Spleen (tissue), 11 donors: Measurements from ENCODE around the gene OTULIN. TPM values are rescaled to one million over a fixed set of nuclear protein-coding genes. Genes with fewer than 3 reads are reported as not detected.

Source experiments
- DNase-seq: peaks from one replicate; pipeline ENCODE4 v3.0.0-alpha.2; 2020
- H3K27ac ChIP-seq, 8 donors: fragments of 200-600 bp; sonication (generic) in 7 of 8; 1 replicate in 4 of 8; 2 replicates in 4 of 8; pipeline versions ENCODE4 v1.5.0 to v1.8.0; 2016 to 2021; ENCODE audit warnings: inconsistent platforms in 4 of 8, mild to moderate bottlenecking in 4 of 8, moderate library complexity in 1 of 8
- H3K27me3 ChIP-seq, 7 donors: fragments of 200-600 bp; sonication (generic) in 6 of 7; replicated peaks in 1 of 7; 1 replicate in 4 of 7; 2 replicates in 3 of 7; pipeline versions ENCODE4 v1.5.0 to v1.8.0; 2016 to 2021; ENCODE audit warnings: inconsistent platforms in 3 of 7, mild to moderate bottlenecking in 1 of 7
- H3K36me3 ChIP-seq, 6 donors: fragments of 200-600 bp; sonication (generic) in 5 of 6; 1 replicate in 4 of 6; 2 replicates in 2 of 6; pipeline versions ENCODE4 v1.5.0 to v1.8.0; 2016 to 2021; ENCODE audit warnings: inconsistent platforms in 2 of 6
- H3K4me1 ChIP-seq, 6 donors: fragments of 200-600 bp; sonication (generic) in 5 of 6; 1 replicate in 3 of 6; 2 replicates in 3 of 6; pipeline versions ENCODE4 v1.5.0 to v1.8.0; 2016 to 2021; ENCODE audit warnings: inconsistent platforms in 3 of 6
- H3K4me3 ChIP-seq, 8 donors: fragments of 200-600 bp; sonication (generic) in 7 of 8; 1 replicate in 4 of 8; 2 replicates in 4 of 8; pipeline versions ENCODE4 v1.5.0 to v1.8.0; 2016 to 2021; ENCODE audit warnings: inconsistent platforms in 4 of 8, mild to moderate bottlenecking in 4 of 8, moderate library complexity in 2 of 8
- H3K9me3 ChIP-seq, 8 donors: fragments of 200-600 bp; sonication (generic) in 7 of 8; 1 replicate in 4 of 8; 2 replicates in 4 of 8; pipeline versions ENCODE4 v1.5.0 to v1.8.0; 2016 to 2021; ENCODE audit warnings: inconsistent platforms in 4 of 8
- POLR2A ChIP-seq, 3 donors: fragments of 450-650 bp; IDR thresholded peaks; one replicate each; pipeline ENCODE4 v1.5.1; 2017; ENCODE audit warnings: antibody characterized with exemption in 3 of 3, mild to moderate bottlenecking in 1 of 3
- POLR2AphosphoS5 ChIP-seq, 3 donors: sonication (generic); formaldehyde crosslinking; IDR thresholded peaks; one replicate each; pipeline ENCODE4 v1.5.1; 2017; ENCODE audit warnings: antibody characterized with exemption in 3 of 3
- WGBS, 5 donors: extraction: QIAGEN DNeasy Blood & Tissue Kit in 3 of 5; methylation state at CpG; one replicate each; pipeline versions ENCODE4 v1.1.5 to v1.1.7; 2013 to 2018; 5-methylcytosine and 5-hydroxymethylcytosine counted together
- intact Hi-C: fragments of 100-400 bp; cut with DNase I; formaldehyde crosslinking; loops from one replicate; pipeline ENCODE4 v1.15.0; 2023; ENCODE audit warnings: low total_unique reads
- polyA plus RNA-seq, 3 donors: library from polyadenylated mRNA; stranded (reverse); fragments of 200-250 nt; gene quantifications; one replicate each; pipeline ENCODE4 v1.2.1, GENCODE V29; 2013
- total RNA-seq, 7 donors: library from RNA; depleted of rRNA in 3 of 7; stranded (reverse); fragments of >200 nt in 3 of 7; fragmentation: NEBNext Ultra II Directional in 4 of 7; extraction: Animal tissue kit (Norgen Biotek cat#: 25700) in 4 of 7; gene quantifications; one replicate each; pipeline versions ENCODE4 v1.1.0 to v1.2.1, GENCODE V29; 2016 to 2021
- TF ChIP-seq, protein P1 (sequence below), 11 experiments: fragments of 200-600 bp in 7 of 11; fragments of 450-650 bp in 4 of 11; sonication (generic) in 4 of 11; IDR thresholded peaks in 8 of 11; conservative IDR thresholded peaks in 3 of 11; 1 replicate in 7 of 11; 2 replicates in 4 of 11; pipeline versions ENCODE4 v1.4.0 to v1.8.0; 2016 to 2021; ENCODE audit warnings: antibody characterized with exemption in 11 of 11, inconsistent platforms in 4 of 11, mild to moderate bottlenecking in 1 of 11
- donor health status: healthy with polysubstance abuse.
- donor health status: DM: no; HTN: no; CAD: no; lungs with moderate emphysema.
- donor health status: DM: no; HTN: no; CAD: no.
- donor health status: Bipolar disorder and iron deficiency.
- donor health status: healthy.
- donor health status: DM: no; HTN: no; CAD: no.
- donor health status: DM: yes; HTN: yes; CAD: no.

Gene OTULIN
- total and polyA plus RNA-seq, 10 donors, result 2.7 to 53.7 (median 35.9) TPM

GRCh38 chr5:14702238-14702839, 37.8 kb downstream of the OTULIN start:
- H3K27me3 ChIP-seq, result no peaks in the 10 kb centered on the region
- peaks cover 0 to 100% (median 31%) of the 10 kb centered on the region in 6 donors for H3K36me3 ChIP-seq
- no peak overlapping the region for H3K27ac ChIP-seq
- no peak for DNase-seq
- WGBS, 5 donors, result 76 to 90% (median 81%) methylated on average over 11 of the region's 11 CpGs
- H3K4me1 ChIP-seq, result peaks cover 9 to 53% (median 24%) of the 10 kb centered on the region in 6 donors
- no peak overlapping the region for H3K4me3 ChIP-seq
- intact Hi-C loops, result no loop called here
- TF ChIP-seq POLR2A (IDR thresholded peaks at IDR 0.05) (no peak), POLR2AphosphoS5 (IDR thresholded peaks at IDR 0.05) (no peak)
- TF ChIP-seq, protein P1, sequence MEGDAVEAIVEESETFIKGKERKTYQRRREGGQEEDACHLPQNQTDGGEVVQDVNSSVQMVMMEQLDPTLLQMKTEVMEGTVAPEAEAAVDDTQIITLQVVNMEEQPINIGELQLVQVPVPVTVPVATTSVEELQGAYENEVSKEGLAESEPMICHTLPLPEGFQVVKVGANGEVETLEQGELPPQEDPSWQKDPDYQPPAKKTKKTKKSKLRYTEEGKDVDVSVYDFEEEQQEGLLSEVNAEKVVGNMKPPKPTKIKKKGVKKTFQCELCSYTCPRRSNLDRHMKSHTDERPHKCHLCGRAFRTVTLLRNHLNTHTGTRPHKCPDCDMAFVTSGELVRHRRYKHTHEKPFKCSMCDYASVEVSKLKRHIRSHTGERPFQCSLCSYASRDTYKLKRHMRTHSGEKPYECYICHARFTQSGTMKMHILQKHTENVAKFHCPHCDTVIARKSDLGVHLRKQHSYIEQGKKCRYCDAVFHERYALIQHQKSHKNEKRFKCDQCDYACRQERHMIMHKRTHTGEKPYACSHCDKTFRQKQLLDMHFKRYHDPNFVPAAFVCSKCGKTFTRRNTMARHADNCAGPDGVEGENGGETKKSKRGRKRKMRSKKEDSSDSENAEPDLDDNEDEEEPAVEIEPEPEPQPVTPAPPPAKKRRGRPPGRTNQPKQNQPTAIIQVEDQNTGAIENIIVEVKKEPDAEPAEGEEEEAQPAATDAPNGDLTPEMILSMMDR (IDR thresholded peaks at IDR 0.05 in 8 of 11, conservative IDR thresholded peaks at IDR 0.05 in 3 of 11), result no peak
- H3K9me3 ChIP-seq, result no peaks in the 10 kb centered on the region

GRCh38 chr5:14705556-14705955, 41.0 kb downstream of the OTULIN start:
- 91 to 98% (median 94%) methylated on average over 8 of the region's 8 CpGs for WGBS, 5 donors
- intact Hi-C loops, result no loop called here
- TF ChIP-seq, protein P1 (IDR thresholded peaks at IDR 0.05 in 8 of 11, conservative IDR thresholded peaks at IDR 0.05 in 3 of 11), result no peak
- TF ChIP-seq POLR2AphosphoS5 (IDR thresholded peaks at IDR 0.05), result peak in 1 of 3 donors; percentile 27
- TF ChIP-seq POLR2A (IDR thresholded peaks at IDR 0.05), result no peak
- Histone ChIP-seq H3K4me1 (peaks cover 11 to 65% (median 25%) of the 10 kb centered on the region in 6 donors), H3K36me3 (peaks cover 0 to 100% (median 23%) of the 10 kb centered on the region in 6 donors), H3K4me3 (no peak overlapping the region), H3K9me3 (no peaks in the 10 kb centered on the region), H3K27ac (peak overlapping the region in 5 of 8 donors; percentile 57 to 76 (median 70)), H3K27me3 (no peaks in the 10 kb centered on the region)
- DNase-seq, result no peak

DNA sequence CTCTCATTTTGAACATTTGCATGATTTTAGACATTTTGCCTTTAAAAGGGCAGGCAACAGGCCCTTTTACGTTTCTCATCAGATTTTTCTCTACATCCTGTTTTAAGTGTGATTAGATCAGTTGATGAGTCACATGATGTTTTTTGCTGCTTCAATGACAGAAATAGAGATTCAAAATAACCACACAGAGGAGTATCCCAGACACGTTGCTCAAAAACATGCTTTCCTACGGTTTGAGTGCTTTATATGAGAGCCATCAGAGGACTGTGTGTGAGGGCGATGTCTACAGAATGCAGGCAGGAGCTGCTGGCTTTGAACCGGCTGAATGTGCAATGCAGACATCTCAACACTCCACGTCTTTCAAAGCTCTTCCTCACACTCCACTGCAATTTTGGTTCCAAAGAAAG, 42.1 kb downstream of the OTULIN start:
- WGBS, 5 donors, result 33 to 45% (median 43%) methylated on average over 6 of the region's 6 CpGs
- no peak for TF ChIP-seq POLR2A (IDR thresholded peaks at IDR 0.05)
- TF ChIP-seq POLR2AphosphoS5 (IDR thresholded peaks at IDR 0.05), result peak in 1 of 3 donors; percentile 12
- Histone ChIP-seq H3K4me1 (peaks cover 11 to 54% (median 21%) of the 10 kb centered on the region in 6 donors), H3K27ac (peak overlapping the region; percentile 49 to 76 (median 70)), H3K36me3 (peaks cover 0 to 100% (median 33%) of the 10 kb centered on the region in 6 donors), H3K4me3 (no peak overlapping the region), H3K9me3 (no peaks in the 10 kb centered on the region), H3K27me3 (no peaks in the 10 kb centered on the region)
- no peak for DNase-seq
- intact Hi-C loops, result no loop called here

DNA sequence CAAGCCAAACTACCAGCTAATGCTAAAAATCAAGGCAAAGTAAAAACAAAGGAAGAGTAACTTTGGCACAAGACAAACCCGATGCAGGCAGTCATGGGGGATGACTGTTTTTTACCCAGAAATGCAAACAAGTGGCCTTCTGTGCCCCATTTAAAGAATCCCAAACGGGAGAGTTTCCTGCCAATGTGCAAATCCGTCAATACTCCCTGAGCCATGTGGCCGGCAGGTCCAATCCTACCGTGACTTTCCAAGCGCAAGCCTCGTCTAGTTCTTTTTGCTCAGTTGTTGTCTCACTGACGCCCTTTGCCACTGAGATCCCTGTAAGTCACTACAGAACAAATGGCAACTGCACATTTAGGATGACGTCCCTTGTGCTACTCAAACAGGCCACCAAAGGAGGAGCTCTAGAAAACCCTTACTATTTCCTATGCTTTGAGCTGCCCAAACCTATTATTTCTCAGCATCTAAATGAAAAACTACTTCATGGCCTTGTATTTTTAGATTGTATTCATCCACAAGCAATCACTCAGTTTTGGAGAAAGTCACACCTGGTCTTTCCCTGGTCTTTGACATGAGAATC, 43.4 kb downstream of the OTULIN start:
- H3K36me3 ChIP-seq, result peaks cover 0 to 100% (median 45%) of the 10 kb centered on the region in 6 donors
- TF ChIP-seq, protein P1 (IDR thresholded peaks at IDR 0.05 in 8 of 11, conservative IDR thresholded peaks at IDR 0.05 in 3 of 11), result no peak
- TF ChIP-seq POLR2A (IDR thresholded peaks at IDR 0.05), result no peak
- TF ChIP-seq POLR2AphosphoS5 (IDR thresholded peaks at IDR 0.05), result no peak
- no peak overlapping the region for H3K4me3 ChIP-seq
- WGBS, 5 donors, result 91 to 94% (median 93%) methylated on average over 9 of the region's 9 CpGs
- DNase-seq, result no peak
- peaks cover 11 to 43% (median 18%) of the 10 kb centered on the region in 6 donors for H3K4me1 ChIP-seq
- no peaks in the 10 kb centered on the region for H3K27me3 ChIP-seq
- peak overlapping the region; percentile 35 to 76 (median 70) for H3K27ac ChIP-seq
- H3K9me3 ChIP-seq, result no peaks in the 10 kb centered on the region
- intact Hi-C loops, result no loop called here
